ENCODE measurements around the gene FAM171A1. TPM values are rescaled to one million over a fixed set of nuclear protein-coding genes. Genes with fewer than 3 reads are reported as not detected.

Gene FAM171A1
- total RNA-seq, 1 donor from 2014 or later: 28.2 TPM

GRCh38 chr10:15211464-15211979, 159.6 kb downstream of the FAM171A1 start:
- H3K36me3 ChIP-seq: no peaks in the 10 kb centered on the region
- peaks cover 35% of the 10 kb centered on the region for H3K36me3 Mint-ChIP-seq
- H3K79me2 ChIP-seq (ENCODE audit: low read depth): no peaks in the 10 kb centered on the region
- H3K9me3 Mint-ChIP-seq: no peaks in the 10 kb centered on the region
- no peak overlapping the region for H3K9ac ChIP-seq
- H3K9me3 ChIP-seq (ENCODE audit: low read depth): no peaks in the 10 kb centered on the region
- peaks cover 4% of the 10 kb centered on the region for H3K4me1 Mint-ChIP-seq
- H3K4me2 ChIP-seq: no peak overlapping the region
- TF ChIP-seq EZH2phosphoT487 (IDR thresholded peaks at IDR 0.05): no peak
- no peak for TF ChIP-seq CTCF (IDR thresholded peaks at IDR 0.05)
- TF ChIP-seq EZH2 (IDR thresholded peaks at IDR 0.05): no peak
- no peak overlapping the region for H3K4me3 ChIP-seq
- no peaks in the 10 kb centered on the region for H3F3A ChIP-seq (ENCODE audit: low read depth)
- H3K27ac ChIP-seq: no peak overlapping the region
- no peak for DNase-seq (ENCODE audit: low spot score)
- peaks cover 8% of the 10 kb centered on the region for H3K4me1 ChIP-seq
- no peak overlapping the region for H2AFZ ChIP-seq (replicated peaks)
- H3K27me3 Mint-ChIP-seq (ENCODE audit: insufficient read depth, low read depth): peaks cover 4% of the 10 kb centered on the region
- H3K4me3 Mint-ChIP-seq: no peak overlapping the region
- H3K27me3 ChIP-seq: no peaks in the 10 kb centered on the region
- H3K27ac Mint-ChIP-seq: no peak overlapping the region
- no peaks in the 10 kb centered on the region for H4K20me1 ChIP-seq (ENCODE audit: low read depth)

- Histone ChIP-seq H3K27ac (no peak overlapping the region), H3K4me1 (peaks cover 8% of the 10 kb centered on the region), H3K36me3 (no peaks in the 10 kb centered on the region), H3K9ac (no peak overlapping the region), H3K4me2 (no peak overlapping the region), H4K20me1 (ENCODE audit: low read depth) (no peaks in the 10 kb centered on the region), H3K4me3 (no peak overlapping the region), H3K9me3 (ENCODE audit: low read depth) (no peaks in the 10 kb centered on the region), H3K79me2 (ENCODE audit: low read depth) (no peaks in the 10 kb centered on the region), H2AFZ (replicated peaks) (no peak overlapping the region), H3F3A (ENCODE audit: low read depth) (no peaks in the 10 kb centered on the region), H3K27me3 (no peaks in the 10 kb centered on the region)
- H3K9me3 Mint-ChIP-seq: no peaks in the 10 kb centered on the region
- H3K4me3 Mint-ChIP-seq: no peak overlapping the region
- peaks cover 4% of the 10 kb centered on the region for H3K27me3 Mint-ChIP-seq (ENCODE audit: insufficient read depth, low read depth)
- DNase-seq (ENCODE audit: low spot score): no peak
- peaks cover 4% of the 10 kb centered on the region for H3K4me1 Mint-ChIP-seq
- H3K36me3 Mint-ChIP-seq: peaks cover 34% of the 10 kb centered on the region
- no peak for TF ChIP-seq CTCF (IDR thresholded peaks at IDR 0.05)
- no peak for TF ChIP-seq EZH2phosphoT487 (IDR thresholded peaks at IDR 0.05)
- no peak for TF ChIP-seq EZH2 (IDR thresholded peaks at IDR 0.05)
- H3K27ac Mint-ChIP-seq: no peak overlapping the region
These were observed 160.6 kb downstream of the FAM171A1 start for GRCh38 chr10:15210521-15210920.

GRCh38 chr10:15209827-15210509, 161.1 kb downstream of the FAM171A1 start:
- no peak overlapping the region for H3K9ac ChIP-seq
- no peak overlapping the region for H3K27ac ChIP-seq
- Mint-ChIP-seq H3K27me3 (ENCODE audit: insufficient read depth, low read depth) (peaks cover 4% of the 10 kb centered on the region), H3K9me3 (no peaks in the 10 kb centered on the region), H3K4me1 (peaks cover 4% of the 10 kb centered on the region), H3K4me3 (no peak overlapping the region), H3K36me3 (peaks cover 33% of the 10 kb centered on the region), H3K27ac (no peak overlapping the region)
- H3K27me3 ChIP-seq: no peaks in the 10 kb centered on the region
- peak; percentile 89 for DNase-seq (ENCODE audit: low spot score)
- H3K4me2 ChIP-seq: no peak overlapping the region
- H3K4me1 ChIP-seq: peaks cover 8% of the 10 kb centered on the region
- no peaks in the 10 kb centered on the region for H3K9me3 ChIP-seq (ENCODE audit: low read depth)
- H3K79me2 ChIP-seq (ENCODE audit: low read depth): no peaks in the 10 kb centered on the region
- H3K4me3 ChIP-seq: no peak overlapping the region
- H2AFZ ChIP-seq (replicated peaks): no peak overlapping the region
- H3K36me3 ChIP-seq: no peaks in the 10 kb centered on the region
- no peaks in the 10 kb centered on the region for H3F3A ChIP-seq (ENCODE audit: low read depth)
- TF ChIP-seq EZH2 (IDR thresholded peaks at IDR 0.05) (no peak), EZH2phosphoT487 (IDR thresholded peaks at IDR 0.05) (no peak), CTCF (IDR thresholded peaks at IDR 0.05) (peak; percentile 93)
- no peaks in the 10 kb centered on the region for H4K20me1 ChIP-seq (ENCODE audit: low read depth)
